Liver (tissue), 9 donors: ENCODE measurements around the gene PXYLP1. TPM values are rescaled to one million over a fixed set of nuclear protein-coding genes. Genes with fewer than 3 reads are reported as not detected.

Experiments
- DNase-seq: peaks from one replicate; pipeline ENCODE4 v3.0.0-alpha.2; 2017; ENCODE audit warnings: low spot score
- H3K27ac ChIP-seq, 2 donors: one replicate each; pipeline ENCODE4 v1.7.0; 2013; ENCODE audit warnings: inconsistent platforms in 2 of 2, low read length in 2 of 2, control low read depth in 1 of 2, low read depth in 1 of 2, mild to moderate bottlenecking in 1 of 2
- H3K27me3 ChIP-seq, 4 donors: one replicate each; pipeline versions ENCODE4 v1.6.1 to v1.7.0; 2013; ENCODE audit warnings: low read length in 3 of 4, inconsistent platforms in 1 of 4, mild to moderate bottlenecking in 1 of 4, moderate library complexity in 1 of 4; ENCODE audit not compliant: control insufficient read depth in 4 of 4, insufficient read depth in 4 of 4
- H3K36me3 ChIP-seq, 4 donors: one replicate each; pipeline versions ENCODE4 v1.6.1 to v1.7.0; 2013; ENCODE audit warnings: low read length in 3 of 4, mild to moderate bottlenecking in 3 of 4, low read depth in 1 of 4, moderate library complexity in 1 of 4; ENCODE audit not compliant: control insufficient read depth in 4 of 4, insufficient read depth in 3 of 4
- H3K4me1 ChIP-seq, 4 donors: one replicate each; pipeline versions ENCODE4 v1.6.1 to v1.7.0; 2013; ENCODE audit warnings: low read length in 3 of 4, mild to moderate bottlenecking in 3 of 4, moderate library complexity in 1 of 4; ENCODE audit not compliant: control insufficient read depth in 4 of 4, insufficient read depth in 4 of 4
- H3K4me3 ChIP-seq, 3 donors: one replicate each; pipeline versions ENCODE4 v1.6.1 to v1.7.0; 2013; ENCODE audit warnings: low read length in 3 of 3, control low read depth in 1 of 3, low read depth in 1 of 3, mild to moderate bottlenecking in 1 of 3
- H3K9ac ChIP-seq, 2 donors: one replicate each; pipeline ENCODE4 v1.7.0; 2013; ENCODE audit warnings: low read length in 2 of 2, mild to moderate bottlenecking in 2 of 2, moderate library complexity in 2 of 2, control low read depth in 1 of 2, low read depth in 1 of 2
- H3K9me3 ChIP-seq, 4 donors: one replicate each; pipeline versions ENCODE4 v1.6.1 to v1.7.0; 2013; ENCODE audit warnings: low read length in 3 of 4; ENCODE audit not compliant: control insufficient read depth in 4 of 4
- CTCF ChIP-seq: fragments of 150-350 bp; IDR thresholded peaks from 2 replicates; pipeline ENCODE4 v1.5.1; 2017; ENCODE audit warnings: improper control_type of control experiment, low read depth, low read length; ENCODE audit not compliant: missing input control
- HNF4A ChIP-seq, 2 donors: conservative IDR thresholded peaks; 2 replicates each; pipeline ENCODE4 v1.6.1; 2016; ENCODE audit warnings: antibody characterized with exemption in 2 of 2, mild to moderate bottlenecking in 2 of 2
- MAX ChIP-seq: IDR thresholded peaks from 2 replicates; pipeline ENCODE4 v1.6.1; 2016; ENCODE audit warnings: antibody characterized with exemption
- RAD21 ChIP-seq, 2 donors: IDR thresholded peaks; 2 replicates each; pipeline ENCODE4 v1.6.1; 2016; ENCODE audit warnings: antibody characterized with exemption in 2 of 2, mild to moderate bottlenecking in 2 of 2
- REST ChIP-seq: IDR thresholded peaks from 2 replicates; pipeline ENCODE4 v1.6.1; 2016; ENCODE audit warnings: antibody characterized with exemption, mild to moderate bottlenecking
- RXRA ChIP-seq, 2 donors: IDR thresholded peaks; 2 replicates each; pipeline ENCODE4 v1.6.1; 2017 to 2018; ENCODE audit warnings: antibody characterized with exemption in 2 of 2, mild to moderate bottlenecking in 1 of 2
- SP1 ChIP-seq: IDR thresholded peaks from 2 replicates; pipeline ENCODE4 v1.6.1; 2018; ENCODE audit warnings: antibody characterized with exemption, mild to moderate bottlenecking
- YY1 ChIP-seq: IDR thresholded peaks from 2 replicates; pipeline ENCODE4 v1.6.1; 2016; ENCODE audit warnings: antibody characterized with exemption, mild to moderate bottlenecking
- WGBS: extraction: QIAGEN DNeasy Blood & Tissue Kit; methylation state at CpG from one replicate; pipeline ENCODE4 v1.1.7; 2013; 5-methylcytosine and 5-hydroxymethylcytosine counted together
- polyA plus RNA-seq, 2 donors: library from polyadenylated mRNA; stranded (reverse) in 1 of 2; unstranded in 1 of 2; fragments of 200-250 nt in 1 of 2; fragments of >200 nt in 1 of 2; fragmentation: Nextera tagmentation in 1 of 2; extraction: Ambion mirVana in 1 of 2; gene quantifications; one replicate each; pipeline versions ENCODE4 v1.2.1 to v1.2.3, GENCODE V29; 2013 to 2015
- total RNA-seq, 2 donors: library from RNA; depleted of rRNA; stranded (reverse); fragments of >200 nt; gene quantifications; one replicate each; pipeline ENCODE4 v1.2.3, GENCODE V29; 2014
- donor health status: healthy.
- donor health status: healthy.
- donor health status: healthy.
- donor health status: healthy.
- donor health status: healthy.

The PXYLP1 gene
- total and polyA plus RNA-seq, 4 donors: 1.1 to 5.3 (median 3.1) TPM

GRCh38 chr3:141278196-141279076 lies 46.8 kb downstream of the PXYLP1 start:
- no peak overlapping the region for H3K4me3 ChIP-seq
- H3K9me3 ChIP-seq: no peaks in the 10 kb centered on the region
- H3K27ac ChIP-seq: no peak overlapping the region
- no peak overlapping the region for H3K9ac ChIP-seq
- no peaks in the 10 kb centered on the region for H3K27me3 ChIP-seq
- WGBS: 91% methylated on average over 17 of the region's 17 CpGs
- no peaks in the 10 kb centered on the region for H3K36me3 ChIP-seq
- H3K4me1 ChIP-seq: peaks cover 0 to 7% (median 5%) of the 10 kb centered on the region in 4 donors
- TF ChIP-seq RXRA (IDR thresholded peaks at IDR 0.05) (no peak), RAD21 (IDR thresholded peaks at IDR 0.05) (no peak), REST (no peak), HNF4A (conservative IDR thresholded peaks at IDR 0.05) (no peak), YY1 (no peak), SP1 (no peak)
- DNase-seq: peak; percentile 35

DNA sequence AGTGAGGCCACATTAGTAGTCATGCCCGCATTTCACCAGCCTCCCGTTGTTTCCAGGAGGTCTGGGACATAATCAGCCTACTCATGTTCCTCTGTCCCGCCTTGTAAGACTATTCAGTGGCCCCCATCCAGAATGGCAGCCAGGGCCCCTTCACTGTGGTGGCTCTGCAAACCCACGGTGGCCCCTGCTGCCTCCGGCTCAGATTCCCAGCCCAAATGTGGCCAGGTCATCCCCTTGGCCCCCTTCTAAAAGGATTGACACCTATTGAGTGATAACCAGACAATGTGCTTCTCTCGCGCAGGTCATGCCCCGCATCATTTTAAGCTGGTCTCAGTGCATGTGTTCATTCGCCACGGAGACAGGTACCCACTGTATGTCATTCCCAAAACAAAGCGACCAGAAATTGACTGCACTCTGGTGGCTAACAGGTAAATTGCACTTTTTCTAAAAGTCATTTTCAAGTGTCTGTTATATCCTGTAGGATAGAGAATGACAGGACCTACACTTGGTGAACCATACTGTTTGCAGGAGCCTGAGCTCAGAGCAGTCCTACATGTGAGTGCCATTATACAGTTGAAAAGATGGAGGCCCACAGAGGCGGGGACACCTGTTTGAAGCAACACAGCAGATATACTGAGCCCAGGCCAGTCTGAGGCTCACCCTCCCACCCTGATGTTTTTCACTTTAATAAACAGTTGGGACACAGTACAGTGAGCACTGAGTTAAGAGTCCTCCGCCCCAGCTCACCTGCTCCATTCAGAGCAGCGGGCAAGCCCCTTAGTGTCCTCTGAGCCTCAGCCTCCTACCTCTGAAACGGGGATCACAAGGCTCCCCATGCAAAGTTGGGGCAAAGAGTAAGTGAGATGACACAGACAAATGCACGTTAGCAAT lies 47.7 kb downstream of the PXYLP1 start:
- TF ChIP-seq CTCF (peak; percentile 75), RXRA (IDR thresholded peaks at IDR 0.05) (no peak), RAD21 (IDR thresholded peaks at IDR 0.05) (peak; percentile 84 to 92)
- Histone ChIP-seq H3K9ac (no peak overlapping the region), H3K36me3 (no peaks in the 10 kb centered on the region), H3K27ac (no peak overlapping the region), H3K27me3 (no peaks in the 10 kb centered on the region), H3K9me3 (no peaks in the 10 kb centered on the region), H3K4me1 (peaks cover 0 to 7% (median 5%) of the 10 kb centered on the region in 4 donors), H3K4me3 (no peak overlapping the region)
- 54% methylated on average over 16 of the region's 16 CpGs for WGBS
- peak; percentile 36 for DNase-seq

- H3K27ac ChIP-seq: no peak overlapping the region
- DNase-seq: no peak
- WGBS: 96% methylated on average over 5 of the region's 5 CpGs
- TF ChIP-seq MAX (no peak), SP1 (no peak), RXRA (IDR thresholded peaks at IDR 0.05) (no peak)
- no peaks in the 10 kb centered on the region for H3K36me3 ChIP-seq
- no peaks in the 10 kb centered on the region for H3K27me3 ChIP-seq
- no peak overlapping the region for H3K9ac ChIP-seq
- no peak overlapping the region for H3K4me3 ChIP-seq
- peaks cover 0 to 7% (median 5%) of the 10 kb centered on the region in 4 donors for H3K4me1 ChIP-seq
- H3K9me3 ChIP-seq: no peaks in the 10 kb centered on the region
Observed at GRCh38 chr3:141280086-141280485, 48.5 kb downstream of the PXYLP1 start.
